H9 (cell line): ENCODE measurements around the gene OR51A7. TPM values are rescaled to one million over a fixed set of nuclear protein-coding genes. Genes with fewer than 3 reads are reported as not detected.

Source experiments
- DNase-seq: peaks from one replicate; pipeline ENCODE4 v3.0.0-alpha.2; 2017
- H2AFZ ChIP-seq: one replicate; pipeline ENCODE4 v1.6.1; 2013; ENCODE audit warnings: mild to moderate bottlenecking, low read length, control low read depth, moderate library complexity
- H2AK5ac ChIP-seq: 2 replicates; pipeline ENCODE4 v1.6.1; 2013; ENCODE audit warnings: low read length, control low read depth, mixed read lengths; ENCODE audit not compliant: insufficient read length
- H2BK120ac ChIP-seq: one replicate; pipeline ENCODE4 v1.6.1; 2013; ENCODE audit warnings: low read depth, mild to moderate bottlenecking, low read length, control low read depth, inconsistent platforms; ENCODE audit not compliant: poor library complexity, severe bottlenecking
- H2BK12ac ChIP-seq: 2 replicates; pipeline ENCODE4 v1.6.1; 2013; ENCODE audit warnings: low read length, control low read depth, mixed read lengths, low read depth; ENCODE audit not compliant: insufficient read length
- H2BK15ac ChIP-seq: 2 replicates; pipeline ENCODE4 v1.6.1; 2013; ENCODE audit warnings: low read depth, low read length, control low read depth
- H2BK20ac ChIP-seq: one replicate; pipeline ENCODE4 v1.6.1; 2013; ENCODE audit warnings: low read depth, mild to moderate bottlenecking, low read length, control low read depth, inconsistent platforms; ENCODE audit not compliant: poor library complexity, severe bottlenecking
- H2BK5ac ChIP-seq: 2 replicates; pipeline ENCODE4 v1.6.1; 2013; ENCODE audit warnings: low read length, control low read depth, mixed read lengths; ENCODE audit not compliant: insufficient read length
- H3K14ac ChIP-seq: 2 replicates; pipeline ENCODE4 v1.6.1; 2013; ENCODE audit warnings: low read length, control low read depth; ENCODE audit not compliant: insufficient read depth
- H3K18ac ChIP-seq: 2 replicates; pipeline ENCODE4 v1.6.1; 2013; ENCODE audit warnings: low read depth, mild to moderate bottlenecking, mixed read lengths, low read length, control low read depth; ENCODE audit not compliant: insufficient read length
- H3K23ac ChIP-seq: 2 replicates; pipeline ENCODE4 v1.6.1; 2013; ENCODE audit warnings: low read length, control low read depth, mixed read lengths, low read depth; ENCODE audit not compliant: insufficient read length
- H3K23me2 ChIP-seq: 2 replicates; pipeline ENCODE4 v1.6.1; 2013; ENCODE audit warnings: low read depth, mild to moderate bottlenecking, mixed read lengths, low read length, control low read depth; ENCODE audit not compliant: insufficient read length, poor library complexity, severe bottlenecking
- H3K27ac ChIP-seq: 2 replicates; pipeline ENCODE4 v1.5.1; 2013; ENCODE audit warnings: low read length, control low read depth, mixed read lengths, low read depth; ENCODE audit not compliant: insufficient read length
- H3K27me3 ChIP-seq: 2 replicates; pipeline ENCODE4 v1.6.1; 2013; ENCODE audit warnings: low read length, control low read depth, inconsistent platforms; ENCODE audit not compliant: insufficient read depth
- H3K4ac ChIP-seq: 2 replicates; pipeline ENCODE4 v1.6.1; 2013; ENCODE audit warnings: low read depth, mild to moderate bottlenecking, control low read depth, inconsistent platforms, low read length, moderate library complexity
- H3K4me1 ChIP-seq: 2 replicates; pipeline ENCODE4 v1.6.1; 2013; ENCODE audit warnings: low read length, control low read depth, inconsistent platforms; ENCODE audit not compliant: insufficient read depth
- H3K4me2 ChIP-seq: 2 replicates; pipeline ENCODE4 v1.6.1; 2013; ENCODE audit warnings: low read length, control low read depth, mixed read lengths; ENCODE audit not compliant: insufficient read length, insufficient read depth
- H3K56ac ChIP-seq: 2 replicates; pipeline ENCODE4 v1.6.1; 2013; ENCODE audit warnings: low read depth, mild to moderate bottlenecking, mixed read lengths, low read length, control low read depth; ENCODE audit not compliant: insufficient read length
- H3K79me1 ChIP-seq: 2 replicates; pipeline ENCODE4 v1.6.1; 2013; ENCODE audit warnings: low read depth, mild to moderate bottlenecking, moderate library complexity, low read length, control low read depth, inconsistent platforms; ENCODE audit not compliant: insufficient read depth, poor library complexity, severe bottlenecking
- H3K79me2 ChIP-seq: 2 replicates; pipeline ENCODE4 v1.6.1; 2013; ENCODE audit warnings: low read length, control low read depth, inconsistent platforms; ENCODE audit not compliant: insufficient read depth
- H3K9ac ChIP-seq: 2 replicates; pipeline ENCODE4 v1.6.1; 2013; ENCODE audit warnings: low read length, control low read depth, mixed read lengths; ENCODE audit not compliant: insufficient read length; ENCODE audit errors: extremely low read depth
- H3K9me3 ChIP-seq: one replicate; pipeline ENCODE4 v1.6.1; 2013; ENCODE audit warnings: low read depth, low read length, inconsistent platforms; ENCODE audit not compliant: control insufficient read depth
- H3T11ph ChIP-seq: one replicate; pipeline ENCODE4 v1.6.1; 2013; ENCODE audit warnings: mild to moderate bottlenecking, low read length, control low read depth, inconsistent platforms
- H4K20me1 ChIP-seq: one replicate; pipeline ENCODE4 v1.6.1; 2013; ENCODE audit not compliant: control insufficient read depth, insufficient read length, insufficient read depth
- H4K5ac ChIP-seq: 2 replicates; pipeline ENCODE4 v1.6.1; 2013; ENCODE audit warnings: low read depth, mild to moderate bottlenecking, mixed read lengths, low read length, control low read depth; ENCODE audit not compliant: insufficient read length
- H4K8ac ChIP-seq: replicated peaks from 2 replicates; pipeline ENCODE4 v1.6.1; 2013; ENCODE audit warnings: low read length, control low read depth, mixed read lengths, low read depth; ENCODE audit not compliant: insufficient read length
- H4K91ac ChIP-seq: 2 replicates; pipeline ENCODE4 v1.6.1; 2013; ENCODE audit warnings: low read depth, mild to moderate bottlenecking, moderate library complexity, mixed read lengths, low read length, control low read depth; ENCODE audit not compliant: insufficient read length
- H3K27ac Mint-ChIP-seq, 3 experiments: 2 replicates in 2 of 3; 3 replicates in 1 of 3; pipeline ENCODE4 v1.8.0; 2020 to 2021; ENCODE audit warnings: mixed read lengths in 3 of 3, mild to moderate bottlenecking in 1 of 3, moderate library complexity in 1 of 3
- H3K27me3 Mint-ChIP-seq: 2 replicates; pipeline ENCODE4 v1.8.0; 2021; ENCODE audit warnings: low read depth, mild to moderate bottlenecking, moderate library complexity, mixed read lengths
- H3K36me3 Mint-ChIP-seq, 3 experiments: 2 replicates in 2 of 3; 3 replicates in 1 of 3; pipeline ENCODE4 v1.8.0; 2020 to 2021; ENCODE audit warnings: low read depth in 3 of 3, mixed read lengths in 3 of 3; ENCODE audit not compliant: insufficient read depth in 1 of 3
- H3K4me1 Mint-ChIP-seq, 2 experiments: 2 replicates each; pipeline ENCODE4 v1.8.0; 2020; ENCODE audit warnings: mixed read lengths in 2 of 2
- H3K4me3 Mint-ChIP-seq, 2 experiments: 2 replicates in 1 of 2; 3 replicates in 1 of 2; pipeline ENCODE4 v1.8.0; 2020 to 2021; ENCODE audit warnings: mild to moderate bottlenecking in 2 of 2, mixed read lengths in 2 of 2, moderate library complexity in 1 of 2
- H3K9me3 Mint-ChIP-seq, 2 experiments: 2 replicates in 1 of 2; 3 replicates in 1 of 2; pipeline ENCODE4 v1.8.0; 2020; ENCODE audit warnings: mild to moderate bottlenecking in 2 of 2, mixed read lengths in 2 of 2, moderate library complexity in 1 of 2
- CTCF ChIP-seq: fragments of 200-600 bp; sonication (generic); conservative IDR thresholded peaks from 3 replicates; pipeline ENCODE4 v1.8.0; 2021; ENCODE audit warnings: antibody characterized with exemption, mild to moderate bottlenecking
- WGBS: extraction: QIAGEN DNeasy Blood & Tissue Kit; methylation state at CpG from one replicate; pipeline ENCODE4 v1.1.7; 2013; ENCODE audit warnings: missing lambda C conversion rate, low lambda C conversion rate, mixed read lengths; ENCODE audit not compliant: insufficient read length; ENCODE audit errors: extremely low coverage; 5-methylcytosine and 5-hydroxymethylcytosine counted together
- total RNA-seq: library from RNA; stranded (reverse); gene quantifications from 2 replicates; pipeline ENCODE4 v1.2.1, GENCODE V29; 2021

OR51A7 gene
- total RNA-seq, 1 experiment from 2014 or later = not detected

GRCh38 chr11:4936745-4937144, 33.2 kb downstream of the OR51A7 start:
- no peaks in the 10 kb centered on the region for H3K79me1 ChIP-seq
- no peak overlapping the region for H2BK120ac ChIP-seq
- H3K18ac ChIP-seq = no peak overlapping the region
- H3K4me3 Mint-ChIP-seq = no peak overlapping the region
- H3K4me2 ChIP-seq = no peak overlapping the region
- H2AFZ ChIP-seq = no peak overlapping the region
- no peak overlapping the region for H3K4ac ChIP-seq
- H2BK12ac ChIP-seq = no peak overlapping the region
- H3K9me3 Mint-ChIP-seq = no peaks in the 10 kb centered on the region
- no peak overlapping the region for H2AK5ac ChIP-seq
- no peak overlapping the region for H2BK15ac ChIP-seq
- H4K8ac ChIP-seq = no peak overlapping the region
- no peak overlapping the region for H4K91ac ChIP-seq
- H3K27me3 ChIP-seq = no peaks in the 10 kb centered on the region
- no peaks in the 10 kb centered on the region for H3K4me1 Mint-ChIP-seq
- WGBS = no CpG with 5 or more reads among the region's 3 CpGs
- no peaks in the 10 kb centered on the region for H4K20me1 ChIP-seq
- no peaks in the 10 kb centered on the region for H3K79me2 ChIP-seq
- no peak for TF ChIP-seq CTCF
- H3K9ac ChIP-seq = no peak overlapping the region
- no peak overlapping the region for H2BK20ac ChIP-seq
- no peak overlapping the region for H3K27ac Mint-ChIP-seq
- H4K5ac ChIP-seq = no peak overlapping the region
- no peaks in the 10 kb centered on the region for H3K36me3 Mint-ChIP-seq
- H3K56ac ChIP-seq = no peak overlapping the region
- H3K14ac ChIP-seq = no peak overlapping the region
- H3T11ph ChIP-seq = no peak overlapping the region
- no peak for DNase-seq
- H3K23me2 ChIP-seq = no peaks in the 10 kb centered on the region
- no peaks in the 10 kb centered on the region; the same call in 1 of the 2 replicates for H3K27me3 Mint-ChIP-seq
- H2BK5ac ChIP-seq = no peak overlapping the region
- no peak overlapping the region for H3K23ac ChIP-seq
- H3K27ac ChIP-seq = no peak overlapping the region
- H3K9me3 ChIP-seq = no peaks in the 10 kb centered on the region
- no peaks in the 10 kb centered on the region for H3K4me1 ChIP-seq
